IPS-15b (cell line): ENCODE data around the gene PRR15.

ENCODE experiments used
- H3K27me3 ChIP-seq: one replicate; pipeline ENCODE4 v1.6.1; 2013; ENCODE audit warnings: low read length; ENCODE audit not compliant: control insufficient read depth, insufficient read depth
- H3K36me3 ChIP-seq: one replicate; pipeline ENCODE4 v1.6.1; 2013; ENCODE audit warnings: low read length; ENCODE audit not compliant: control insufficient read depth, insufficient read depth
- H3K4me1 ChIP-seq: one replicate; pipeline ENCODE4 v1.6.1; 2013; ENCODE audit warnings: mild to moderate bottlenecking, low read length; ENCODE audit not compliant: control insufficient read depth, insufficient read depth
- H3K4me3 ChIP-seq: one replicate; pipeline ENCODE4 v1.5.1; 2013; ENCODE audit warnings: low read depth, low read length
- H3K9ac ChIP-seq: one replicate; pipeline ENCODE4 v1.6.1; 2013; ENCODE audit warnings: low read depth, mild to moderate bottlenecking, low read length
- H3K9me3 ChIP-seq: one replicate; pipeline ENCODE4 v1.6.1; 2013; ENCODE audit warnings: mild to moderate bottlenecking, low read length; ENCODE audit not compliant: control insufficient read depth, insufficient read depth

PRR15 gene

DNA sequence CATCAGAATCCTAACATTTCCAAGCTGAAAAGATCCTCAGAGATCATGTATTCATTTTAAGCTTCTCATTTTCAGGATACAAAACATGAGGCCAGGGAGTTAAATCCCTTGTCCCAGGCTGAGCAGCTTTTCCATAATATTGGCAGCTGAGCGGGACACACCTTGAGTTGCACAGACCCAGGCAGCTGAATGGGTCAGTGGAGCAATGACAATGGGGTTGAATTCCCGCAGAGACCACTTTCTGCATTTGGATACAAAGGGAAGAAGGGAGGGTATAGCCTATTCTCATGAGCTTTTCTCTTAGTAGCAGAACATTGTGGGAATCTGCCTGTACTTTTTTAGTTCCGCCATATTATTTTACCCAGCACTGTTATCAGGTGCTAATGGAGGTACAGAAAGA lies 49.5 kb downstream of the PRR15 start:
- no peak overlapping the region for H3K9ac ChIP-seq
- H3K9me3 ChIP-seq = no peaks in the 10 kb centered on the region
- H3K4me3 ChIP-seq = no peak overlapping the region
- peaks cover 4% of the 10 kb centered on the region for H3K27me3 ChIP-seq
- no peaks in the 10 kb centered on the region for H3K36me3 ChIP-seq
- peaks cover 20% of the 10 kb centered on the region for H3K4me1 ChIP-seq

DNA sequence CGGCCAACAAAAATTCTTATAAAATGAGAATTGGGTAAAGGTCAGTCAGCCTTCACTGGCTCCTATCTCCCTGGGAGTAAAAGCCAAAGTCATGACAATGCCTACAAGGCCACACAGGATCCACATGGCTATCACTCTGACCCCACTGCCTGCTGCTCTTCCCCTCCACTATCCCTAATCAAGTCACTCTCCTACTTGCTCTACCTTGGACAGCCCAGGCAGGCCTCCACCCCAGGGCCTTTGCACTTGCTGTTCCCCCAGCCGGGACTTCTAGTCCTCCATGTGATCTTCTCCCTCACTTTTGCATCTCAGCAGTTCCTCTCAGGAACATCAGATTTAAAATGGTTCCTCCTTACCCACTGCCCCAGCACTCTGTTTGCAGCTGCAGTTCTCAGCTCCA lies 50.6 kb downstream of the PRR15 start:
- H3K4me1 ChIP-seq = peaks cover 17% of the 10 kb centered on the region
- no peak overlapping the region for H3K9ac ChIP-seq
- no peaks in the 10 kb centered on the region for H3K9me3 ChIP-seq
- peaks cover under 1% of the 10 kb centered on the region for H3K27me3 ChIP-seq
- no peak overlapping the region for H3K4me3 ChIP-seq
- H3K36me3 ChIP-seq = no peaks in the 10 kb centered on the region
